Measurements from ENCODE around the gene CSNK2A1.

GRCh38 chr20:504632-505075 lies 38.9 kb downstream of the CSNK2A1 start:
- TF ChIP-seq CTCF (IDR thresholded peaks at IDR 0.05) = no peak
- no peak for TF ChIP-seq EZH2 (IDR thresholded peaks at IDR 0.05; ENCODE audit: borderline replicate concordance, insufficient read depth, low read depth, low read length, poor library complexity, severe bottlenecking)
